Colonic mucosa (tissue), 4 donors: ENCODE measurements around the gene ACAP1. TPM values are rescaled to one million over a fixed set of nuclear protein-coding genes. Genes with fewer than 3 reads are reported as not detected.

Experiments
- DNase-seq: peaks from one replicate; pipeline ENCODE4 v3.0.0-alpha.2; 2020
- H3K27ac ChIP-seq: fragments of 200-600 bp; one replicate; pipeline ENCODE4 v1.8.0; 2021
- H3K27me3 ChIP-seq: fragments of 200-600 bp; one replicate; pipeline ENCODE4 v1.8.0; 2021
- H3K36me3 ChIP-seq: fragments of 200-600 bp; one replicate; pipeline ENCODE4 v1.8.0; 2021
- H3K4me1 ChIP-seq: fragments of 200-600 bp; one replicate; pipeline ENCODE4 v1.8.0; 2021; ENCODE audit warnings: mild to moderate bottlenecking
- H3K4me3 ChIP-seq: fragments of 200-600 bp; one replicate; pipeline ENCODE4 v1.8.0; 2021
- H3K9ac ChIP-seq, 2 donors: one replicate each; pipeline ENCODE4 v1.7.0; 2013; ENCODE audit warnings: control low read depth in 2 of 2, low read depth in 2 of 2, low read length in 2 of 2
- H3K9me3 ChIP-seq: fragments of 200-600 bp; one replicate; pipeline ENCODE4 v1.8.0; 2021
- CTCF ChIP-seq: fragments of 200-600 bp; IDR thresholded peaks from one replicate; pipeline ENCODE4 v1.8.0; 2022; ENCODE audit warnings: antibody characterized with exemption, mild to moderate bottlenecking
- intact Hi-C: fragments of 100-400 bp; cut with DNase I; formaldehyde crosslinking; loops from one replicate; pipeline ENCODE4 v1.14.1; 2022
- total RNA-seq, 2 donors: library from RNA; stranded (reverse); fragmentation: NEBNext Ultra II Directional in 1 of 2; extraction: Animal tissue kit (Norgen Biotek cat#: 25700) in 1 of 2; gene quantifications; one replicate each; pipeline ENCODE4 v1.2.1, GENCODE V29; 2021
- donor health status: healthy.
- donor health status: DM: no; HTN: no; CAD: no.
- donor health status: DM: no; HTN: no; CAD: no.

ACAP1 gene
- total RNA-seq, 2 donors from 2014 or later: 7.4 to 12.1 TPM

GRCh38 chr17:7382901-7383300 lies 46.6 kb downstream of the ACAP1 start:
- intact Hi-C loops: no loop called here

GRCh38 chr17:7383371-7383741 lies 47.0 kb downstream of the ACAP1 start:
- peak overlapping the region; percentile 31 for H3K4me3 ChIP-seq
- no peak for DNase-seq
- H3K36me3 ChIP-seq: no peaks in the 10 kb centered on the region
- no peak for TF ChIP-seq CTCF
- H3K27ac ChIP-seq: no peak overlapping the region
- intact Hi-C loops: no loop called here
- H3K4me1 ChIP-seq: no peaks in the 10 kb centered on the region
- H3K27me3 ChIP-seq: no peaks in the 10 kb centered on the region
- H3K9me3 ChIP-seq: no peaks in the 10 kb centered on the region
- H3K9ac ChIP-seq: peak overlapping the region in 1 of 2 donors; percentile 49

More at GRCh38 chr17:7382901-7383300, 46.6 kb downstream of the ACAP1 start:
- Histone ChIP-seq H3K4me1 (no peaks in the 10 kb centered on the region), H3K36me3 (no peaks in the 10 kb centered on the region), H3K27ac (no peak overlapping the region), H3K27me3 (no peaks in the 10 kb centered on the region), H3K4me3 (no peak overlapping the region), H3K9me3 (no peaks in the 10 kb centered on the region), H3K9ac (no peak overlapping the region)
- no peak for DNase-seq
- no peak for TF ChIP-seq CTCF

- H3K4me3 ChIP-seq: peak overlapping the region; percentile 31
- no peak for TF ChIP-seq CTCF
These were observed 47.6 kb downstream of the ACAP1 start for GRCh38 chr17:7383742-7384488.

GRCh38 chr17:7384489-7385081 lies 48.3 kb downstream of the ACAP1 start:
- DNase-seq: no peak
- TF ChIP-seq CTCF: no peak
- peaks cover 7% of the 10 kb centered on the region for H3K36me3 ChIP-seq
- H3K27ac ChIP-seq: no peak overlapping the region
- peak overlapping the region; percentile 31 for H3K4me3 ChIP-seq
- H3K4me1 ChIP-seq: no peaks in the 10 kb centered on the region
- no peaks in the 10 kb centered on the region for H3K9me3 ChIP-seq
- intact Hi-C loops: no loop called here
- H3K9ac ChIP-seq: peak overlapping the region in 1 of 2 donors; percentile 35
- no peaks in the 10 kb centered on the region for H3K27me3 ChIP-seq

More at GRCh38 chr17:7383742-7384488, 47.6 kb downstream of the ACAP1 start:
- Histone ChIP-seq H3K36me3 (peaks cover 1% of the 10 kb centered on the region), H3K9me3 (no peaks in the 10 kb centered on the region), H3K4me1 (no peaks in the 10 kb centered on the region), H3K27me3 (no peaks in the 10 kb centered on the region), H3K27ac (no peak overlapping the region), H3K9ac (peak overlapping the region in 1 of 2 donors; percentile 49)
- intact Hi-C loops: no loop called here
- no peak for DNase-seq

- Histone ChIP-seq H3K9me3 (no peaks in the 10 kb centered on the region), H3K9ac (no peak overlapping the region), H3K4me1 (no peaks in the 10 kb centered on the region), H3K4me3 (no peak overlapping the region), H3K27me3 (no peaks in the 10 kb centered on the region), H3K27ac (no peak overlapping the region), H3K36me3 (peaks cover 7% of the 10 kb centered on the region)
- DNase-seq: no peak
- intact Hi-C loops: no loop called here
- no peak for TF ChIP-seq CTCF
These were observed 52.5 kb downstream of the ACAP1 start for GRCh38 chr17:7388856-7389255.
